Lung microvascular endothelial cell (primary cell): ENCODE data around the gene DOCK2. TPM values are rescaled to one million over a fixed set of nuclear protein-coding genes. Genes with fewer than 3 reads are reported as not detected.
A peak's percentile ranks its signal among the peaks of the same experiment; 100 is the strongest.
"Not testable (repeated sequence)": the region's sequence is repeated elsewhere in the genome, so short reads cannot be mapped to it uniquely, and the experiment has no call there.

Experiments
- DNase-seq, 2 donors: peaks; one replicate each; pipeline versions ENCODE4 v3.0.0 to v3.0.0-alpha.2; 2010; ENCODE audit warnings: low read depth in 2 of 2
- total RNA-seq: library from RNA; depleted of rRNA; stranded (reverse); fragments of >200 nt; gene quantifications from 2 replicates; pipeline ENCODE4 v1.2.1, GENCODE V29; 2014

DOCK2 gene
- total RNA-seq: 0.20 and 0.44 TPM in 2 replicates

DNA sequence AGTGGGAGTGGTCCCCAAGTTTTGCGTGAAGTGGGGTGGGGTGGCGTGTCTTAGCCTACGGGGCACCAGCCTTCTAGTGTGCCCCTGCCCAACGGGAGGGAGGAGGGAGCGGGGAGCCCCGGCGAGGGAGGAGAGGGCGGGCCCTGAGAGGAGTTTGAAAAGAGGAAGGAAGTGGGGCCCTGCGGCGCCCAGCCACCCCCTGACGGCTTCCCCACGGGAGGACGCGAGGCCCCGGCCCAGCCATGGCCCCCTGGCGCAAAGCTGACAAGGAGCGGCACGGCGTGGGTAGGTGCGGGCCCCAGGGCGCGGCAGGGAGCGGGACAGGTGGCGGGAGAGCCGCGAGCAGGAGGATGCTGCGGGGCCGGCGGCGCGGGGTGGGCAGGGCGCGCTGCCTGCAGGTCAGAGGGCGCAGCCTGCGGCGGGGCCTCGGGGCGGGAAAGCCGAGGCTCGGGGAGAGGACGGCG is at the start of gene DOCK2:
Gene DOCK2 (plus strand): TSS at position 191 of the 464 bp plus-strand sequence. CDS start 52 bp downstream, at position 243.
- DNase-seq: no peak

DNA sequence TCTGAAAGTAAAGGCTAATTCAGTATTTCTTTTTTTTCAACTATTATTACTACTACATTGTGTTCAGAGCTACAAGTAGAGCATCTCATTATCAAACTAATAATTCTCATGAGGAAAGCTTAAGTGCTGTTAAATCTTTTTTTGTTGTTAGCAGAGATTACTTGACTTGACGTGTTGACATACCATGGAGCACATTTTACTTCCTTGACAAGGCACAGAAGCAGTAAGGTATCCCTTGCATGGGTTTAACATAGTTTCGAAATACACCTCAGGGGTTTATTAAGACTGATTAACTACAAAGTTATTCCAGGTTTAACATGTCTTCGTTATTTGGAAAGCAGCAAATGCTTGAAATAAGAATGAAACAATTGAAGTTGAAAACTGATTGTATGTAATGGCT is 46.5 kb upstream of the DOCK2 start:
- DNase-seq: no peak

DNA sequence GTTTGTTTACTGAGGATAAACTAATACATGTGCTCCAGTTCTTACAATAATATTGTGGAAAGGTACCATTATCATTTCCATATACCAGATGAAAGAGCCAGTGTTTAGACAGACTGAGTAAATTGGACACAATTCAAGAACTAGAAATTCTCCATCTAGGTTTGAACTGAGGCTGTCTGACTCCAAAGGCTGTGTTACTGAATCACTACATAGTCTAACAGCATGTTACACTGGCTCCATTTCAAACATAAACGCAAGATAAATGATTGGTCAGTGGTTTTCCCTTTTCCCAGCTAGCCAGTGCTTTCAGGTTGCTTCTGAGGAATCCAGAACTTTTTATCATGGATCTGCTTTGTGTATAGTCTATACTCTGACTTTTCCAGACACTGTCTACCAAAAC is 45.4 kb upstream of the DOCK2 start:
- DNase-seq: no peak

DNA sequence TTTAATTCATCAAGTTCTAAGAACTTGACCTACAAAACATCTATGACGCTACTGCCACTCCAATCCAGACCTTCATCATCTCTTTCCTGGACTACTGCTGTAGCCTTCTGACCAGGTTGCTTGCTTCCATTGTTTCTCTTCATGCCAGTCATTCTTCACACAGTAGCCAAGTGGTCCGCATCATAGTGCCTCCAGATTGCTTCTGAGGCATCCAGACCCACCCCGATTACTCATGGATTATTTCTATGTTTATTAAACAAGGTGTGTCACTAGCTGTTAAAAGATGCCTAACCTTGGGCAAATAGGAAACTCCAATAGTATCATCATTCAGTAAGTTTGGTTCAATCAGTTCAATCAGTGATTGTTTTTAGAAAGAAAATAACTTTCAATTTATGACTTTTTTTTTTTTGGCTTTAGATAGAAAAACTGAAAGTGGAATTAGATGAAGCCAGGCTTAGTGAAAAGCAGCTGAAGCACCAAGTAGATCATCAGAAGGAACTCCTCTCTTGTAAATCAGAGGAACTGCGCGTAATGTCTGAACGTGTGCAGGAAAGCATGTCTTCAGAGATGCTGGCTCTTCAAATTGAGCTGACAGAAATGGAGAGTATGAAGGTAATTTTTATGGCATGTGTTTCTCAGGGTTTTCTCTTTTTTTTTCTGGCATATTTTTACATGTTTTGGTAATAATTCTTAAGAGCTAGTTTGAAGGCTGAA is 44.0 kb upstream of the DOCK2 start:
- DNase-seq: no peak

DNA sequence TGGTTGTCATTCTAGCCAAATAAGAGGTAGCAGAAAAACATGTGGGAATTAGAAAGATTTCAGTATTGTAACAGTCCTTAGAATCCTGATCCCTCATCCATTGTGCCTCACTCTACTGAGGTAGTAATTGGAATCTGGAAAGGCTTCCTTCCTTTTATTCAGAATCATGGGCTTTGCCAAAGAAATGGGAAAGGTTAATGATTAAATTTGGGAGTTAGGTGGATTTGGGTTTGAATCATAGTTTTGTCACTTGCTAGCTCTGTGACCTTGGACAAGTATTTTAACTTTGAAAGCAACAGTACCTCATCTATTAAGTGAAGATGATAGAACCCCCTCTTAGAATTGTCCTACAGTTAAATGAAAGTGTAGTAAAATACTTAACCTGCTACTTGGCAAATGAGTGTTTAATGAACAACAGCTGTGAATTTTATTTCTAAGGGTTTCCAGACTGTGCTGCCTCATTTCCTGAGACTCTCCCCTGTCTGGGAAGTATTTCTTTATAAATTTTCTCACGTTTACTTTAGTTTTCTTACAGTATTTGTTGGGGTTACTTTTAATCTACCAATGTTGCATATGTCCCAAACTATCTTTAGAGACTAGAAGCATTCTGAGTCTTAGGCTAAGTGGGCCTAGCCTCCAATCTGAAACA is 41.8 kb upstream of the DOCK2 start:
- DNase-seq: peak in 1 of 2 donors; percentile 27

DNA sequence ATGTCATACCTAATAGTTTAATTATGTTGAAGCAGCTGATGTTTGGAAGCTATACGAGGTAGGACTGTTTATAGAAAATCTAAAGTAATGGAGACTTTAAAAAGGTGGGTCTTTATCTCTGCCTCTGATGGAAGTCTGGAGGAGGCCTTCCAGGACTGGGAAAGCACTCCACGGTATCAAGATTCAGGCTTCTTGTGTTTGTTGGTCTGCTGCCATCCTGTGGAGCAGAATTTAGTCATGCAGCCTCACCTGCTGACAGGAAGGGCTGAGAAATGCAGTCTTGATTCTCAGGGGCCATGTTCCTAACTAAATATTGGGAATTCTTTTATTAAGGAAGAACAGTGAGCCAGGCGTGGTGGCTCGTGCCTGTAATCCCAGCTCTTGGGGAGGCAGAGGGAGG is 37.6 kb upstream of the DOCK2 start:
- DNase-seq: no peak

DNA sequence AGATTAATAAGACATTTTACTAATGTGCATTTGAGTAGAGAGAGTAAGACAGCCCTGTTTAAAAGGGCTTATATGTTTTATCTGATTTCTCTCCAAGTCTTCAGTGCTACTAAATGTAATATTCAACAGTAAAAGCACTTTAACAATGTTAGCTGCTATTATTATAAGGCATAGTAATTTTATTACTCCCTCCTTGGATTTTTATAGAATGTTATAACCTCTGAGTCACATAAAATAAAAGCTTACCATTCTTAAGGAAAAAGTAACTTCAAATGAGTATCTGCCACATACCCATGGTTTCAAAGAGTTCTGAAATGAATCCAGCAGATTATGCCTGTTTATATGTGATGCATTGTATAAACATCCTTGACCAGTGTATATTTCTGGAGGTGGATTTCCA is 34.5 kb upstream of the DOCK2 start:
- DNase-seq: no peak

DNA sequence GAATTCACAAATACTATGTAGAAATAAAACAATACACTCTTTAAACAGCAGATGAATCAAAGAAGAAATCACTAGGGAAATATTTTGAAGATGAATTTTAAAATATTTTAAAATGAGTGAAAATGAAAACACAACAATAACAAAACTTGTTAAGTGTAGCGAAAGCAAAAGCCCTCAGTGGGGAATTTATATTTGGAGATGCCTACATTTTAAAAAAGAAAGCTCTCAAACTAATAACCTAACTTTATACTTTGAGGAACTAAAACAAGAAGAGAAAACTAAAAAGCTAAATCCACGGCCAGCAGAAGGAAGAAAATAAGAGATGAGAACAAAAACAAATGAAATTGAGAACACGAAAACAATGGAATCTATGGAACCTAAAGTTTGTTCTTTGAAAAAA is 30.8 kb upstream of the DOCK2 start:
- DNase-seq: no peak

DNA sequence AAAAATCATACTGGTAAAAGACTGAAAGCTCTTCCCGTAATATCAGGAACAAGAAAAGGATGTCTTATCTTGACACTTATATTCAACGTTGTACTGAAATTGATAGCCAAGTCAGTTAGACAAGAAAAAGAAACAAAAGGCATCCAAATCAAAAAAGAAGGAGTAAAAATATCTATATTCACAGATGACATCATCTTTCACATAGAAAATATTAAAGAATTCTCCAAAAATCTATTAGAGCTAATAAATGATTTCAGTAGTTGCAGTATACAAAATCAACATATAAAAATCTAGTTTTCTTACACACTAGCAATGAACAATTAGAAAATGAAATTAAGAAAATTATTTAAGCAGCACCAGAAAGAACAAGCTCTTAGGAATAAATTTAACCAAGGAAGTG is 29.2 kb upstream of the DOCK2 start:
- no peak for DNase-seq

DNA sequence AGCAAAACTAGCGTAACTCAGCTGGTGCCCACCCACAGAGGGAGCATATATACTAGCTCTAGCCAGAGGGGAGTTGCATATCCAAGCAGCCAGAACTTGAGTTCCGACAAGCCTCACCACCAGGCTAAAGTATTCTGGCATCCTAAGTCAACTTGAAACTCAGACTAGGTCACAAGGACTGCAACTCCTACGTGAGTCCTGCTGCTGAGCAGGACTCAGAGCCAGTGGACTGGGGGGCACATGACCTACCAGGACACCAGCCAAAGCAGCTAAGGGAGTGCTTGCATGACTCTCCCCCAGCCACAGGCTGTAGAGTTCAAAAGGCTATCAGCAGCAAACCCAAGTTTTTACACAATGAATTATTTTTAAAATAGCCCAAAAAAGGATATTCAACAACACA is 27.4 kb upstream of the DOCK2 start:
- no peak for DNase-seq

DNA sequence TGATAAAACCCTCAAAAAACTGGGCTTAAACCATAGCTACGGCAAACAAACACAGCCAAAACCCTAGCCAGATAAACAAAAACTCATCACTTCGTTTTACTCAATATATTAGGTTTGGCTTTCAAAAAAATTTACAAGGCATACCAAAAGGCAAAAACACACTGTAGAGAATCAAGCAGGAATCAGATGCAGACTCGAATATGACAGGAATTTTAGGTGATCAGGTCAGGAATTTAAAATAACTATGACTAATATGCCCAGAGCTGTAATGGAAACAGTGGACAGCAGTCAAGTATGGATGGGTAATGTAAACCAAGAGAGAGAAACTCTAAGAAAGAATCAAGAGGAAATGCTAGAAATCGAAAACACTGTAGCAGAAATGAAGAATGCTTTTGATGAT is 26.5 kb upstream of the DOCK2 start:
- DNase-seq: peak in 1 of 2 donors; percentile 1

DNA sequence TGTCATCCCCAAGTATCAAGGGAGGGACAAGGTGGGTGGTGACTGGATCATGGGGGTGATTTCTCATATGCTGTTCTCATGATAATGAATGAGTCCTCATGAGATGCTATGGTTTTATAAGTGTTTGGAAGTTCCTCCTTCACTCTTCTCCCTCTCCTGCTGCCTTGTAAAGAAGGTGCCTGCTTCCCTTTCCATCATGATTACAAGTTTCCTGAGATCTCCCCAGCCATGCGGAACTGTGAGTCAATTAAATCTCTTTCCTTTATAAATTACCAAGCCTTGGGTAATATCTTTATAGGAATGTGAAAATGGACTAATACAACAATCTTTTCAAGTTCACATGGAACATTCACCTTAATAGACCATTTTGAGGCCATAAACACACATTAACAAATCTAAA is 21.5 kb upstream of the DOCK2 start:
- no peak for DNase-seq

DNA sequence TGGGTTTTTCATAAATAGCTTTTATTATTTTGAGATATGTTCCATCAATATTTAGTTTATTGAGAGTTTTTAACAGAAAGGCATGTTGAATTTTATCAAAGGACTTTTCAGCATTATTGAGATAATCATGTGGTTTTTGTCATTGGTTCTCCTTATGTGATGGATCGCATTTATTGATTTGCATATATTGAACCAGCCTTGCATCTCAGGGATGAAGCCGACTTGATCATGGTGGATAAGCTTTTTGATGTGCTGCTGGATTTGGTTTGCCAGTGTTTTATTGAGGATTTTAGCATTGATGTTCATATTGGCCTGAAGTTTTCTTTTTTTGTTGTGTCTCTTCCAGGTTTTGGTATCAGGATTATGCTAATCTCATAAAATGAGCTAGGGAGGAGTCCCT is 12.8 kb upstream of the DOCK2 start:
- DNase-seq: not testable (repeated sequence)

DNA sequence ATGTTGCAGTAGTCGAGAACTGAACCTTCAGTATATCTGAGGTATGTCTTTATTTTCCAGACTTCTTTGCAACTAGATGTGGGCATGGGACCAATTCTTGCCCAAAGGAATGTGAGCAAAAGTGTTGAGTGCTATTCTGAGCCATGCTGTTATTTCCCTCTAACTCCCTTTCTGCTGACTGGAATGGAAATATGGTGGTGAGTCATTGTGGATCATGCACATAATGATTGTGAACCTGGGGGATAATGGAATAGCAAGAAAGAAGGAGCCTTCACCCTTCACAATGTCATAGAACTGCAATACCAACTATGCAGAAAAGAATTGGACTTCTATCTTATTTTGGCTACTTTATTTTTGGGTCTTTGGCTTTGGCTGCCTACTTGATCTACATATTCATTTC is 10.3 kb upstream of the DOCK2 start:
- peak; percentile 50 to 82 for DNase-seq

DNA sequence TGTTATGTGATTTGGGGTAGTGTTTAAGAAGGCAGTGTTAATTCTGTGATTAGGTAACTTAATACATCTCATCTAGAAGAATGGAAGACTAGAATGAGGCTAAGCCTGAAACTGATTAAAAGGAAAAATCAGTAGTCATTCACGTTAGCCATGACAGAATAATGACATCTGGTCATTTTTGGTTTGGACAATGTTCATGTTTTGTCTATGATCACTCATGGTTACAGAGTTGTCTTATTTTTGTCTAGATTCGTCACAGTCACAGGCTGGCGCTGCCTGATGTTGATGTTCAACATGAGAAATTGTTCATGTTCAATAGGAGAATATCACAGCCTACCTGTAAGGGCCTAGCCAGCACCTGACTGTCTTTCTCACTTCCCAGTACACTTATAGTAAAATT is 9.5 kb upstream of the DOCK2 start:
- DNase-seq: no peak

DNA sequence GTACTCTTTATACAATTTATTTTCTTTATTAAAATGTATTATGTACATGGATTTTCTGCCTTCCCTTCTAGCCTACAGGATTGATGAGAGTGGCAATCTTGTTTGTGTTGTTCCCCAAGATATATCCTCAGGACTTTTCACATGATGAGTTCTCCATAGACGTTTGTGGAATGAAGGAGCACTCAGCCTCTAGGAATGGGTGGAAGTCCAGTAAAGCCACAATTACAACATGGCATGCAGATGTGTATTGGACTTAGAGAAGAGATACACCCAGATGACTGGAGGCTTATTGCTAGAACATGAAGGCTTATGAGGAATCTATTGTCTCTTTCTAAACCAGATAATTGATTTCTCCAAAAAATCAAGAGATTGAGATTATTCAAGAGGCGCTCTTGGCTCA is 8.2 kb upstream of the DOCK2 start:
- DNase-seq: no peak

DNA sequence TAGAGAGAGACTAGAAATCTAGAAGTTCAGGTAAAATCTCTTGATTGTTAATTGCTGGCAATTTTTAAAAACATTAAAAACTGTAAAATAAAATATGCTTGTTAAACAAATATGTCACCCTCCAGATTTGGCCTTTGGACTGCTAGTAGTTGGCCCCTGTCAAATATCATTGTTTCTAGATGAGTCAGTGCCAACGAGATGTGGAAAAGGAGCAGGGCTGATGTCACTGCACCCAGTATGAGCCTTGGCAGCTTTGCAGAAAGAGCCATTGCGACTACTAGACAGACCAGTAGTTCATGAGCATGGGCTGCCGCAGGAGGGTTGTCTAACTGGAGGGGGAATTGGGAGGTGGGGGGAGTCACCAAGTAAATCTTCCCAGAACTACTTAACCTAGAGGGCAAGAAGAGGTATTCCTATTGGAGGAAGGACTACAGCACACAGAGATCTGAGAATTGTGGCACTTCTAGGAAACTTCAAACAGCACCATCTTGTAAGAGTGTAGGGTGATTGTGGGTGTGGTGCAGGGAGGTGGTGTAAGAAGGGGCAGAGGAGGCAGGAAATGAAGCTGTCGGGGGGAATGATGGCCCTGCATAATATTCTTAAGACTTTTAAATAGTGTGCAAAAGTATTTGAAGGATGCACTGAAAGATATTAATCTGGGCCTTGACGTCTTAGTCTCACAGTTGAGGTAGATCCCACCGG is 7.1 kb upstream of the DOCK2 start:
- DNase-seq: peak in 1 of 2 donors; percentile 67

DNA sequence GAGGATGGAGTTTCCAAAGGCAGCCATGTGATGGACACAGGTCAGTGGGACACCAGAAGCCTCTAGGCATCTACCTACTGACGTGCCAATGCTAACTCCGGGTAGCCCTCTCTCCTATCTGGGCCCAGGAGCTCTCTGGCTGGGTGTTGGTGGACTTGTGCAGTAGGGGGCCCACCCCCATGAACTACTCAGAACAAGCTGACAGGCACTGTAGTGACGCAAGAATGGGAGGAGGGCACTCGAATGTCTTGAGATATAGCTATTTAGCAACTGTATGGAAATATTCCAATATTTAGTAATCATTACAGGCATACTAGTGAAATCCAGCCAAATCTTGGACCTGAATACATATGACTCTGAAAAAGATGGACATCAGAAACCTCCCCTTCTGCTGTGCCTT is 5.7 kb upstream of the DOCK2 start:
- no peak for DNase-seq

DNA sequence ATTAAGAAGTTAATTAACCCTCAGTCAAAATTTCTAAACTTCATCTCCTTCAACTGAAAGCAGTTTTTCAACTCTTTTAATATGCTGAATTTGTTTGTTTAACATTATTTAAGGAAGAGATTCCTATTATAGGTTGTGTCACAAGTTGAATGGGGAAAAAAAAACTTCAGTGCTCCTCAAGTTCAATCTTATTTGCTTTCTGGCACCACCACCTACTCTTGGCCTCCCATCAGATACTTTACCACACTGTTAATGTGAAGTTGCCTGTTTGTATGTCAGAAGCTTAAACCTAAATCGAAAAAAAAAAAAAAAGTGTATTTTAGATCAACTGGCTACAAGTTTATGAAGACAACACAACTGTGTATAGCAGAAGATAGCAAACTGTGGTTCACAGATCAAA is 4.1 kb upstream of the DOCK2 start:
- DNase-seq: no peak

DNA sequence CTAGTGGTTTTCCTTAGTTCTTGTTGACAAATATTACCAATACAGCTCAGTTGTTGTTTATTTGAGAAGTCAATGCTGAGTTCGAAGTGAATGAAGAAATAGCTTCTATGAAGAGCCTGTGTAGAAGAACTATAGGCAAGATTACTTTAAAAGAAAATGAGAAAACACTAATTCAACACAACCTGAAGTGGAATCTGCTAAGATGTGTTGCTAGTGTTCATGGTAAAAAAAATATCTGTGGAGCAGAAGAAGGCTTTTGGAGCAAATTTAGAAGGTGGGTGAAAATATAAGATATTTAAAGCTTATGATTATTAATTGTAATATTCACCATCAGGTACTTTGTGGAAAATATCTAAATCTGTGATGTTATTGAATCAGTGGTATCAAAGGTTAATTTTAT is 2.5 kb upstream of the DOCK2 start:
- DNase-seq: no peak

DNA sequence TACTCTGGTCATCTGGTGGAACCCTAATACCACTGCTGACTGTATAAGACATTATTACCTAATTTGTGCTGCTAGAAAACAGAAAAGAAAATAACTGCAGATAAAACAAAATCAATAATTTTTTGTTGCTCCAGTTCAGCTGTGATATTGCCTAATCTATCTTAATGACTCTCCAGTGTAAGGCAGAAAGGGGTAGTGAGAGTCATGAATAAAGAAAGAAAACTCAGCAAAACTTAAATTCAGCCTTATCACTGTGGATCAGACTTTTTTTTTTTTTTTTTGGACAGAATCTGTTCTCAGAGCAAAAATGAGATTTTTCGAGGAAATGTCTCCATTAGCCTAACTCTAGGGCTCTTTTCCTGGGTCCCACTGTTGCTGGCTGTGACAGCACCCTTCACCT is 1.1 kb upstream of the DOCK2 start:
- no peak for DNase-seq

DNA sequence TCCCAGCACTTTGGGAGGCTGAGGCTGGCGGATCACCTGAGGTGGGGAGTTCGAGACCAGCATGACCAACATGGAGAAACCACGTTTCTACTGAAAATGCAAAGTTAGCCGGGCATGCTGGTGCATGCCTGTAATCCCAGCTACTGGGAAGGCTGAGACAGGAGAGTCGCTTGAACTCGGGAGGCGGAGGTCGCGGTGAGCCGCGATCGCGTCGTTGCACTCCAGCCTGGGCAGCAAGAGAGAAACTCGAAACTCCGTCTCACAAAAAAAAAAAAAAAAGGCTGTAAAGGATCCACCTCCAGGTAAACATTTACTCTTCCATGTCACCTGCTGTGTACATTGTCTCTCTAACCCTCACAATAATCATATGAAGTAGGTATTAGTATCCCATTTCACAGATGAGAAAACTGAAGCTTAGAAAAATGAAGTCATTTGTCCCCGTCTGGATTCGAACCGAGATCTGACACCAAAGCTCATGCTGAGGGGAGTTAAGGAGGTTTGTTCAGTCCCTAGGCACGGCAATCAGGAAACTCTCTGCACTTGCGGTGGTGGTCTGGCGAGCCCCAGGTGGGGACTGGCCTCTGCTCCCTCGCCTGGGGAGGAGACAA is 494 bp upstream of the DOCK2 start:
- no peak for DNase-seq
